ENCODE measurements around the gene BAHD1. TPM values are rescaled to one million over a fixed set of nuclear protein-coding genes. Genes with fewer than 3 reads are reported as not detected.

Gene BAHD1
- total RNA-seq, 2 donors from 2014 or later, result 14.6 to 15.1 TPM

GRCh38 chr15:40498418-40498817 lies 57.7 kb downstream of the BAHD1 start:
- H3K9me3 Mint-ChIP-seq, result no peaks in the 10 kb centered on the region
- no peak for DNase-seq (ENCODE audit: low spot score in 2 of 2)
- no peak overlapping the region for H3K27ac Mint-ChIP-seq
- H3K36me3 Mint-ChIP-seq, result no peaks in the 10 kb centered on the region
- no peak for ATAC-seq

GRCh38 chr15:40498891-40499290 lies 58.1 kb downstream of the BAHD1 start:
- no peak for DNase-seq (ENCODE audit: low spot score in 2 of 2)
- H3K27ac Mint-ChIP-seq, result no peak overlapping the region
- H3K9me3 Mint-ChIP-seq, result no peaks in the 10 kb centered on the region
- no peak for ATAC-seq
- no peaks in the 10 kb centered on the region for H3K36me3 Mint-ChIP-seq

- no peaks in the 10 kb centered on the region for H3K9me3 Mint-ChIP-seq
- no peak for DNase-seq (ENCODE audit: low spot score in 2 of 2)
Measured at GRCh38 chr15:40499931-40500330, 59.2 kb downstream of the BAHD1 start.

GRCh38 chr15:40500568-40501330 lies 60.0 kb downstream of the BAHD1 start:
- Mint-ChIP-seq H3K36me3 (no peaks in the 10 kb centered on the region), H3K9me3 (no peaks in the 10 kb centered on the region), H3K27ac (no peak overlapping the region)
- no peak for DNase-seq (ENCODE audit: low spot score in 2 of 2)
- peak in 1 of 2 donors; percentile 56 for ATAC-seq

More at GRCh38 chr15:40499931-40500330, 59.2 kb downstream of the BAHD1 start:
- Mint-ChIP-seq H3K36me3 (no peaks in the 10 kb centered on the region), H3K27ac (no peak overlapping the region)
- no peak for ATAC-seq

- ATAC-seq (no peak), DNase-seq (ENCODE audit: low spot score in 2 of 2) (no peak)
- Mint-ChIP-seq H3K9me3 (no peaks in the 10 kb centered on the region), H3K36me3 (no peaks in the 10 kb centered on the region), H3K27ac (no peak overlapping the region)
Measured at GRCh38 chr15:40501487-40501886, 60.7 kb downstream of the BAHD1 start.

- Mint-ChIP-seq H3K9me3 (no peaks in the 10 kb centered on the region), H3K27ac (no peak overlapping the region), H3K36me3 (peaks cover under 1 to 5% of the 10 kb centered on the region in 2 donors)
- DNase-seq (ENCODE audit: low spot score in 2 of 2), result peak; percentile 63 to 70
- peak; percentile 89 to 92 for ATAC-seq
Measured at GRCh38 chr15:40506964-40507571, 66.3 kb downstream of the BAHD1 start.

- H3K36me3 Mint-ChIP-seq, result peaks cover 6 to 17% of the 10 kb centered on the region in 2 donors
- DNase-seq (ENCODE audit: low spot score in 2 of 2), result no peak
- no peaks in the 10 kb centered on the region for H3K9me3 Mint-ChIP-seq
- H3K27ac Mint-ChIP-seq, result no peak overlapping the region
- no peak for ATAC-seq
Measured at GRCh38 chr15:40508216-40508615, 67.5 kb downstream of the BAHD1 start.

- Mint-ChIP-seq H3K9me3 (no peaks in the 10 kb centered on the region), H3K36me3 (peaks cover 6 to 22% of the 10 kb centered on the region in 2 donors), H3K27ac (no peak overlapping the region)
- DNase-seq (ENCODE audit: low spot score in 2 of 2), result no peak
- ATAC-seq, result no peak
Measured at GRCh38 chr15:40510201-40510600, 69.4 kb downstream of the BAHD1 start.

GRCh38 chr15:40511093-40511471 lies 70.3 kb downstream of the BAHD1 start:
- ATAC-seq (peak; percentile 21 to 32), DNase-seq (ENCODE audit: low spot score in 2 of 2) (no peak)
- H3K9me3 Mint-ChIP-seq, result no peaks in the 10 kb centered on the region
- no peak overlapping the region for H3K27ac Mint-ChIP-seq
- peaks cover 6 to 22% of the 10 kb centered on the region in 2 donors for H3K36me3 Mint-ChIP-seq

GRCh38 chr15:40511472-40512133 lies 70.8 kb downstream of the BAHD1 start:
- H3K9me3 Mint-ChIP-seq, result no peaks in the 10 kb centered on the region
- peaks cover 6 to 22% of the 10 kb centered on the region in 2 donors for H3K36me3 Mint-ChIP-seq
- peak in 1 of 2 donors; percentile 37 for DNase-seq (ENCODE audit: low spot score in 2 of 2)
- no peak overlapping the region for H3K27ac Mint-ChIP-seq
- ATAC-seq, result peak; percentile 62 to 66

GRCh38 chr15:40512440-40512839 lies 71.7 kb downstream of the BAHD1 start:
- Mint-ChIP-seq H3K36me3 (peaks cover 6 to 22% of the 10 kb centered on the region in 2 donors), H3K9me3 (no peaks in the 10 kb centered on the region), H3K27ac (no peak overlapping the region)
- no peak for ATAC-seq
- DNase-seq (ENCODE audit: low spot score in 2 of 2), result no peak

- H3K36me3 Mint-ChIP-seq, result peaks cover 6 to 22% of the 10 kb centered on the region in 2 donors
- no peak overlapping the region for H3K27ac Mint-ChIP-seq
- no peaks in the 10 kb centered on the region for H3K9me3 Mint-ChIP-seq
- ATAC-seq, result no peak
- no peak for DNase-seq (ENCODE audit: low spot score in 2 of 2)
Measured at GRCh38 chr15:40513609-40514008, 72.9 kb downstream of the BAHD1 start.

GRCh38 chr15:40516322-40516721 lies 75.6 kb downstream of the BAHD1 start:
- ATAC-seq (no peak), DNase-seq (ENCODE audit: low spot score in 2 of 2) (no peak)
- Mint-ChIP-seq H3K9me3 (no peaks in the 10 kb centered on the region), H3K36me3 (peaks cover 6 to 18% of the 10 kb centered on the region in 2 donors), H3K27ac (no peak overlapping the region)

Other genes starting within 250 kb of the BAHD1 start
- gene PAK6, start 201.9 kb upstream of the BAHD1 start, total RNA-seq, result under 1 TPM; 0.29 to 0.30 TPM
- not detected for gene ANKRD63, start 157.9 kb upstream of the BAHD1 start, total RNA-seq
- 10 to 100 TPM; 63.5 to 91.5 TPM for gene PLCB2, start 133.0 kb upstream of the BAHD1 start, total RNA-seq
- 10 to 100 TPM in 1 of 2 donors, 1 to 10 TPM in 1; 5.8 to 14.2 TPM for gene INAFM2, start 117.3 kb upstream of the BAHD1 start, total RNA-seq
- 1 to 10 TPM; 1.6 to 2.8 TPM for gene CCDC9B, start 100.0 kb upstream of the BAHD1 start, total RNA-seq
- gene PHGR1, start 89.9 kb upstream of the BAHD1 start, total RNA-seq, result not detected
- under 1 TPM; 0.06 to 0.50 TPM for gene DISP2, start 82.7 kb upstream of the BAHD1 start, total RNA-seq
- gene KNSTRN, start 58.2 kb upstream of the BAHD1 start, total RNA-seq, result 10 to 100 TPM; 48.6 to 96.4 TPM
- 10 to 100 TPM; 45.2 to 66.9 TPM for gene IVD, start 35.2 kb upstream of the BAHD1 start, total RNA-seq
- gene CHST14, start 30.0 kb downstream of the BAHD1 start, total RNA-seq, result 1 to 10 TPM; 1.6 to 6.7 TPM
- gene CCDC32, start 124.1 kb downstream of the BAHD1 start, total RNA-seq, result 10 to 100 TPM; 24.1 to 25.0 TPM
- gene RPUSD2, start 128.3 kb downstream of the BAHD1 start, total RNA-seq, result 10 to 100 TPM; 10.1 to 12.7 TPM
- 10 to 100 TPM; 29.0 to 36.9 TPM for gene KNL1, start 153.3 kb downstream of the BAHD1 start, total RNA-seq

Measured in activated naive CD4-positive, alpha-beta T cell treated with anti-CD3 and anti-CD28 coated beads, Interleukin-2, amount 50 U/mL, for 72 hours (primary cell).